Bone marrow (tissue), 2 donors: Measurements from ENCODE around the gene SLC14A1.

Source experiments
- DNase-seq, 2 donors: peaks; one replicate each; lab custom pipeline; 2025; lab: John Stamatoyannopoulos, UW

SLC14A1 gene

DNA sequence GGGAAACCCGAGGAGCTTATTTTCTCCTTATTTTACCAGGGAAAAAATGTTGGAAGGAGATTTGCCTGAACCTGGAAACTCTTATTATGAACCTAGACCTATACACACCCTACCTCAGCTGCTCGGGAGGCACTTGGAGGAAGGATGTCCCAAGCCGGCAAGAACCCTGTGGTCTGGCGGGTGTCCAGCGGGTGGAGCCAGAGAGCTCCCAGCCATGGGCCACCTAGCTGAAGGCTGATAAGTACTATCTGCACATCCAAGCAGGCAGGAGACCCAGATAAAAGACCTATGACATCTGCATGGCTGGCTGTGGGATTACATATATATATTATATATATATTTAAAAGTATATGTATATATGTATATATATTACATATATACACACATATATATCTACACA lies 1.1 kb upstream of the SLC14A1 start:
- DNase-seq: peak; percentile 38 to 78

DNA sequence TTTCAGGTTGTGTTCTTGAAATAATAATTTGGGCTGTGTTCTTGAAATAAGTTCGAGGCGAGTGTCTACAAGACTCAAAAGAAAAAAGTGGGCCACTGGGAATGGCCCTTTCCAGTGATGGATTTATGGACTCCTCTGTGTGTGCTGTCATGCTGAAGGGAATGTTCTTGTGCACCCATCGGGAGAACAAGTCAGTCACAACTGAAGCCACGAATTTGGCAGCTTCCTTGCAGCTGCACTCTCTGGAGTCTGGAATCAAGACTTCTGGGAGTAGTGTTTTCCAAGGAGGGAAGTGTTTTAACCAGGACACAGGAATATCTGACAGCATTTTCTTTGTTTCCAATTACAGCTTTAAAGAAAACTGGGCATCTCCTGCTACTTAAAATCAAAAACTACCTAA lies 620 bp downstream of the SLC14A1 start:
- no peak for DNase-seq

DNA sequence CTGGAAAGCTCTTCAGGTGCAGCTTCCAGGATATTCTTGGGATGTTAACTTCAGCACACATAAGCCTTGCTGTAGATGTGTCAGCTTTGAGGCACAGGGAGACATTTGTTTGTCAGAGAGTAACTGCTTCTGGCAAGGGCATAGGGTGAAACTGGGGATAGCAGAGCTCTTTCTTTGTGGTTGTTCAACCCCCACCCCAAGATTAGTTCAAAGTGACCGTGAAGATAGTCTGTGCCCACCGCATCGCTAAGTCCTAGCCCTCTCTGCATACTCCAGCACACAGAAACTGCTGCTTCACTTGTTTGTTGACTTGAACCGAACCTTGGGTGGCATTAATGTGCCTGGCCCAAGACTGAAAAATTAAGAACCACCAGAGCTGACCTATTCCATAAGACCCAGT lies 1.4 kb downstream of the SLC14A1 start:
- no peak for DNase-seq

DNA sequence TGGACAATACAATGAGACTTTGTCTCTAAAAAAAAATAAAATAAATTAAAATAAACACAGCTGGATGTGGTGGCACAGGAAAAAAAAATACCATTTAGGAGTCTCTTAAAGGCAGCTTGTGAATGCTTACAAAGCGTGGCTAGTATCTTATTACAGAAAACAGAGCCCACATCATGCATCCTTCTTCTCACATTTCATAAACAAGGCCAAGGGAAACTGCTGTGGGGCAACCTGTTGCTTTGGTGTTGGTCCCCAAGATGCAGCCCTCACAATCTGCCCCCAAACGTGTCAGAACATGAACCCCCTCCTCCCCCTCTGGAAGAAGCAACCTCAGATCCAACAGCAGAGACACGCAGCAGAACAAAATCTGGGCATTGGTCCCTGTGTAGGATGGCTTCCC lies 2.6 kb downstream of the SLC14A1 start:
- DNase-seq: no peak

DNA sequence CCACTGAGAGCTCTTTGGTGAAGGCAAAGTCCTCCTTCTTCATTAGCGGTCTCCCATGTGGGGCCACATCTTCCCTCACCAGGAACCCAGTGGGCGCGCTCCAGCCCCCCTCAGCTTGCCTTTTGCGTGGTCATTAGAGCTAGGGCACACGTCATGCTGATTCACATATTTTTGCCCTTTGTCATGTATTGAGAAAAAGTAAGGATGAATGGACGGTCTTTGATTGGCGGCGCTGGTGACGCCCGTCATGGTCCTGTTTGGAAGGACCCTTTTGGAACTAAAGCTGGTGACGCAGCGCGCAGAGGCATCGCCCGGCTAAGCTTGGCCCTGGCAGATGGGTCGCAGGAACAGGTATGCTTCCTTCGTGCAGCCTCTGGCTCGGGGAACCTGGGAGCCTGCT lies 3.1 kb downstream of the SLC14A1 start:
- DNase-seq: no peak

DNA sequence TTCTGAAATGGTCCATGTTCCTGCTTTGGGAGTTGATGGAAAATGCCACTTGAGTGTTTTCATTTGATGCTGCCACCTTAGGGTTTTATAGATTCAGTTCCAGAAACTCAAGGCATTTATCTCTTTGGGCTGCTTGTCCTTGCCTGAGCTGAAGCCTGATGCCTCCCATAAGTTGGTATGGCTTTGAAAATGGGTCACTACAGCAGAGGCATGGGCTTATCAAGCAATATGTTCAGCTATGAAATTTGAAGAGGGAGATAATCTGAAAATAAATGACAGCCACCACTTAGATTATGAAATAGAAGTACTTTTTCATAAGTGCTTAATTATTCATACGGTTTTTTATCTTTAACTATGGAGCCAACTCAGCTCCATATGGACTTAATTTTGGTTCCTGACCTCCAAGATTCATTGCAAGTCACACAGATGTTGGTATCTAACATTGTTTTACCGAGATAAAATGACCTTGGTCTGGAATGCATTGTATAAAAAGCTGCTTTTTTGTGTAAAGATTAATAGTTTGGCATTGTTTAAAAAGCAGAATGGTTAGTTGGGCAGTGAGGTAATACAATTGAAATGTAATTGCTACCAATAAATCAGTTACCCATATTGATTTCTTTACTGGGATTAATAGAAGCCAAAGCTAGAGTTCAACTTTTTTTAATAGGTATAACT lies 4.5 kb downstream of the SLC14A1 start:
- DNase-seq: no peak

DNA sequence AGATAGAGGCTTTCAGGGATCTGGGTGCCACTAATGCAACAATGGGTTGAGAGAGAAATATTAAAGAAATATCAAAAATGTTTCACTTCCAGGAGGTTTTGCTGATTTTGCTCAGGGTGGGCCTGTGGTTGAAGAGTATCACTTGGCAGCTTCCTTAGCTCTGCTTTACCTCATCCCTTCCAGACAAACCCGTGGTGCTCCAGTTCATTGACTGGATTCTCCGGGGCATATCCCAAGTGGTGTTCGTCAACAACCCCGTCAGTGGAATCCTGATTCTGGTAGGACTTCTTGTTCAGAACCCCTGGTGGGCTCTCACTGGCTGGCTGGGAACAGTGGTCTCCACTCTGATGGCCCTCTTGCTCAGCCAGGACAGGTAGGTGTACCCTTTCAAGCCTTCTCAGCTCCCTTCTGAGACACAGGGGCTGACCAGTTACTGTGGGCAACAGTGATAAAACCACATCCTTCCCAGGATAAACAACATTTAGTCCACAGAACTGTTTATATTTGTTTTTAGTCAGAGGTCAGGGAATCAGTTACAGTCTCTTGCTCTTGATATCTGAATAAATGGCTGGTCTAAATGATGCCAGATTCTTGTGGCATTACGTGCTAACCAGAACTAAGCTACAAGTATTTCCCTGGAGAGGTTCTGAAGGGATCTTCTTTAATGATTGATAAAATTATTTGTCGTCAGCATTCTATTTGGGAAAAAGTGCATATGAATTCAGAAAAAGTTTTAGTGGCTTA lies 7.0 kb downstream of the SLC14A1 start:
- no peak for DNase-seq

DNA sequence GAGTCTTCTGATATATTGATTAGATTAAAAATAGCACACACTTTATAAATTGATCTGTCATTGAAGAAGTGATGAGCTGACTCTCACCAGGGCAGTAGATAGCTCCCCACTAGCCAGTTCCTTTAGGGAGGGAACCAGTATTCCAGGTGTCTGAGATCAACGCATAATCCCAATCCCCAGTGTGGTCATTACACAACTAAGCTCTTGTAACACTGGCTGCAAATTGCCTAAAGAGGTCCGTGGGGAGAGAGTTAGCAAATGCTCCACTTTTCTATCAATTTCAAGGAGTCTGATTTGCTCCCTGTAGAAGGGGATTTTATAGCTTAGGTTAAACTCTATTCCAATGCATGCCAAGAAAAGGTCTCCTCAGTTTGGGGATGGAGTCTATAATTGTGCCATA lies 7.7 kb downstream of the SLC14A1 start:
- DNase-seq: no peak

DNA sequence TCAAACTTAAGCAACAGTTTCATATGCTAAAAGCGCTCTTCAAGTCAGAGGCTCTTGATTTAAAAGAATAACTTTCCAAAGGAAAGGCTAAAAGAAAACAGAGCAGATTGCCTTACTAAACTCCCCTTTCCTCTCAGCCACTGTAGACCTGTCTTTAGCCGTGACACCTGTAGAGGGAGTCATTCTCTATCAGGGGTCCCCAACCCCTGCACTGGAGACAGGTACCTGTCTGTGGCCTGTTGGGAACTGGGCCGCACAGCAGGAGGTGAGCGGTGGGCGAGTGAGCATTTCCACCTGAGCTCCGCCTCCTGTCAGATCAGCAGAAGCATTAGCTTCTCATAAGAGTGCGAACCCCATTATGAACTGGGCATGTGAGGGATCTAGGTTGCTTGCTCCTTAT lies 9.6 kb downstream of the SLC14A1 start:
- no peak for DNase-seq

DNA sequence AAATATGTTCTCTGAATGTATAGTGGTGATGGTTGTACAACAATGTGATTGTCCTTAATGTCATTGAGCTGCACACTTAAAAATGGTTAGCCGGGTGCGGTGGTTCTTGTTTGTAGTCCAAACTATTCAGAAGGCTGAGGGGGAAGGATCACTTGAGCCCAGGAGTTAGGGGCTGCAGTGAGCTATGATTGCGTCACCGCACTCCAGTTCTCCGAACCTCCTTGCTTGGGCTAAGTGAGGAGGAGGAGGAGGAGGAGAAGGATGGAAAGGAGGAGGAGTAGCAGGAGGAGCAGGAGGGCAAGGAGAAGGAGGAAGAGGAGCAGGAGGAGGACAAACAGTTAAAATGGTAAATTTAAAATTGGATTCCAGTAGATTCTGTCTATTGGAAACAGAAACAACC lies 10.5 kb downstream of the SLC14A1 start:
- DNase-seq: no peak

DNA sequence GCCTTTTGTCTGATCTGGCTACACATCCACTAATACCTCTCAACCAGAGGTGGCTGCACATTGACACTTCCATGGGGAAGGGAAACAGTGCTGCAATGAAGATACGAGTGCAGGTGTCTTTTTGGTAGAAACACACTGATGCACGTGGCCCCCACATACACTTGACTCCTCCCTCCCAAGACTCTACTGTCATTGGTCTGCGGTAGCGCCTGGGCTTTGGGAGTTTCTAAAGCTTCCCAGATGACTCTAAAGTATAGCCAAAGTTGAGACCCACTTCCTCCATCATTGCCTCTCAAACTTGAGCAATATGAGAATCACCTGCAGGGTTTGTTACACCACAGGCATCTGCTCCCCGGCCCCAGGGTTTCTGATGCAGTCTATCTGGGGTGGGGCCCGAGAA lies 11.0 kb downstream of the SLC14A1 start:
- DNase-seq: no peak

DNA sequence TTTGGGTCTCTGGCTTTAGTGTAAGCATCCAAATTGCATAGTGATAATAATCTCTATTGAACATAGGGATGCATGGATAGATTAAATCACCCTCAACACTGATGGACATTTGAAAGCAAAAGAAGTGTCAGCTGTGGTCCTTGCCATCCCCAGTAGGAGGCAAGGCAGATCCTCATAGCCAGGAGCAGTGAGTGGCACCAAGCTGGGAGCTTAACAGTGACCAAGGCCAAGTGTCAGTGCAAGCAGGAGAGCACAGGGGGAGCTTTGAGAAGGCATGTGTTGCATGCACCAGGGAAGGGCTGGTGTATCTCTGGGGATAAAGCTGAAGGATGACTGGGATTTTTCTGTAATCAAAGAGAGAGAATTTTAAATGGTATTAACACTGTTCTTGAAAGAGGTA lies 14.7 kb downstream of the SLC14A1 start:
- no peak for DNase-seq

DNA sequence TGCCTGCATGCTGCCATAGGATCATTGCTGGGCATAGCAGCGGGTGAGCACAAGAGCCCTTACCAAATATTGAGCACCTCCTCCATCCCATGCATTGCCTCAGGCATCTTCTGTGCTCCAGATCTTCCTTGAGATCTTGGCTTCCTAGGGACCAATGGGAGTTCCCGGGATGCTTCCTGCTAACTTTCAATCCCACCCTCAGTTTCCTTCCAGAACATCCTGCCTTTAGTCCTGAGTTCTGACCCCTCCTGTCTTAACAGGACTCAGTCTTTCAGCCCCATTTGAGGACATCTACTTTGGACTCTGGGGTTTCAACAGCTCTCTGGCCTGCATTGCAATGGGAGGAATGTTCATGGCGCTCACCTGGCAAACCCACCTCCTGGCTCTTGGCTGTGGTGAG lies 15.3 kb downstream of the SLC14A1 start:
- no peak for DNase-seq

DNA sequence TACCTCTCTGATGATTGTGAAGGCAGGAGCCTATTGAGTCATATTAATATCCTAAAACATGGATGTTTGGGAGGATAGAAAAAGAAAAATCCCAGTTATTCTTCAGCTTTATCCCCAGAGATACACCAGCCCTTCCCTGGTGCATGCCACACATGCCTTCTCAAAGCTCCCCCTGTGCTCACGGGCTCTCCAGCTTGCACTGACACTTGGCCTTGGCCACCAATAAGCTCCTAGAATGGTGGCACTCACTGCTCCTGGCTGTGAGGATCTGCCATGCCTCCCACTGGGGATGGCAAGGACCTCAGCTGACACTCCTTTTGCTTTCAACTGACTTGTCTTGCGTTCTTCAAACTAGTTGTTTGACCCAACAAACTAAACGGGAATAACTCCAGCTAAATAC lies 15.9 kb downstream of the SLC14A1 start:
- DNase-seq: no peak

DNA sequence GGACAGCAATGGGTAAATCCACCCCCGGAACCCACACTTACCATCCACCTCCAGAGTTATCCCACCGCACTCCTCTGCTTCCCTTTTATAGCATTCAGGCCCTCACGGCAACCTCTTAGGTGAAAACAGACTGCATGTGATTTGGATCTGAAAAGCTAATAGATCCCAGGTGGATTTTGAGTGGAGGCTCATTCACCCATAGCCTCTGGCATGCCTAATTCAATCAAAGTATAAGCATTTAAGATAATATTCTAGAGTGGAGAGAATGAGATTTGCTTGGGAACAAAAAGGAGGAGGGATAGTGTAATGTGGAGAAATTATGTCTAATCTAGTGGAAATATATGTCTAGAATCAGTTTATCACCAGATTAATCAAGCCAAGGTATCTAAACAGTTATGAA lies 17.1 kb downstream of the SLC14A1 start:
- no peak for DNase-seq

DNA sequence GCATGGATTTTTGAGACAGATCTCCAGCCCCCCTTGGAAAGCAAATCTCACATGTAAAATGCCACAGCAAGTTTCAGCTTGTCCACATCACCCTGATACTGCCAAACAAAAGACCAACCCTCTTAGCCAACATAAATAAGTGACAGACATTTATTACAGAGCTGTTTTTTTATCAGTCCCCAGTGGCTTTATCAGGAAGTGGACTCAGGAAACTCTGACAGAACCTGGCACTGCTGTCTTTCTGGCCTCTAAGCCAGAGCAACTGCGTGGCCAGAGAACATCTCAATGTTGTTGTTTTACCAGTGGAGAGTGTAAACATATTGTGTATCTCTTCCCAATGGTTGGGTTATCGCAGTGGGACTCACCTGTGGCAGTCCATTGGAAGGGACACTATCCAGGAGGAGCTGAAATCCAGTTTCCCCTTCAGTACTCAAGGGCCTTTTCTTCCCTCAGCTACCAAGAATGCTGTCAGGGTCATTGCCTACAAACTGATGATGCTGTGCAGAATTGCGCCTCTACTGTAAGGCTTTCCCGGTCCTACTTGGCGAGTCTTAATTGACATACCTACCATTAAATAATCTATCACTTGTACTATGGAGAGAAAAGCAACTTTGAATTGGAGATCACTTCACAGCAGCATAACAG lies 22.0 kb downstream of the SLC14A1 start:
- DNase-seq: no peak

DNA sequence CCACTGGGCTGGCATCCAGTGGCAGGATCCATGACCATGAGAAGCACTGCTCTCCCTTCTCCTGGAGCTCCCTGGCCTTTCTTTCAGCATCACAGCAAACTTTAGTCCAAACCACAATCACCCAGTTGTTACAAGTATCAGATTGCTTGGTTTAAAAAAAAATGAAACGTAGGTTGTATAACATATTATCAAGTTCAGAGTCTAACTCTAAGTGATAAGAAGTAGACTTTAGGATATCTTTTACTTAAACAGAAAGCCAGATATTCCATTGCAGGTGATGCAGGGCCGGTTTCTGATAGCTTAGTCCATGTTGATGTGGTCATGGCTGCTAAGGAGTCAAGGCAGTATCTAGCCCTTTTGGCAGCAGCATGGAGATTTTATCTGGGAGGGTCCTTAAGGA lies 24.5 kb downstream of the SLC14A1 start:
- DNase-seq: no peak

DNA sequence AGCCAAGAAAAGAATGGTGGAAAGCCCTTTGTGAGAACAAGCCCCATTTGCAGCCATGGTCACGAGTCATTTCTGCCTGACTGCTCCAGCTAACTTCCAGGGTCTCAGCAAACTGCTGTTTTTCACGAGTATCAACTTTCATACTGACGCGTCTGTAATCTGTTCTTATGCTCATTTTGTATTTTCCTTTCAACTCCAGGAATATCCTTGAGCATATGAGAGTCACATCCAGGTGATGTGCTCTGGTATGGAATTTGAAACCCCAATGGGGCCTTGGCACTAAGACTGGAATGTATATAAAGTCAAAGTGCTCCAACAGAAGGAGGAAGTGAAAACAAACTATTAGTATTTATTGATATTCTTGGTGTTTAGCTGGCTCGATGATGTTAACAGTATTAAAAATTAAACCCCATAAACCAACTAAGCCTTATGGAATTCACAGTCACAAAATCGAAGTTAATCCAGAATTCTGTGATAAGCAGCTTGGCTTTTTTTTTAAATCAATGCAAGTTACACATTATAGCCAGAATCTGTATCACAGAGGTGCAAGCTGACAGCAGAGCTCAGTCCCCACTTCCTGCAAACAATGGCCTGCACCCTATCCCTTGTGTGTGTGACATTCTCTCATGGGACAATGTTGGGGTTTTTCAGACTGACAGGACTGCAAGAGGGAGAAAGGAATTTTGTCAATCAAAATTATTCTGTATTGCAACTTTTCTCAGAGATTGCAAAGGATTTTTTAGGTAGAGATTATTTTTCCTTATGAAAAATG lies 26.1 kb downstream of the SLC14A1 start:
- DNase-seq: no peak

DNA sequence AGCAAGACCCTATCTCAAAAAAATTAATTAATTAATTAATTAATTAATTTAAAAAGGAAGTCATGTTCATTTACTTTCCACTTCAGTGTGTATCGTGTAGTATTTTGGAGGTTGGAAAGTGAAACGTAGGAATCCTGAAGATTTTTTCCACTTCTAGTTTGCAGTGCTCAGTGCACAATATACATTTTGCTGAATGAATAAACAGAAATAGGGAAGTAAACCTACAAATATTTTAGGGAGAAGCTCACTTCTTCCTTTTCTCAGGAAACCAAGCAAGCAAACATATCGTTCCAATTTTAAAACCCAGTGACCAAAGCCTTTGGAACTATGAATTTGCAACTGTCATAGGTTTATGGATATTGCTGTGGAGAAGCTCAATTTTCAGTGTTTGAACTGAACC lies 27.8 kb downstream of the SLC14A1 start:
- no peak for DNase-seq

DNA sequence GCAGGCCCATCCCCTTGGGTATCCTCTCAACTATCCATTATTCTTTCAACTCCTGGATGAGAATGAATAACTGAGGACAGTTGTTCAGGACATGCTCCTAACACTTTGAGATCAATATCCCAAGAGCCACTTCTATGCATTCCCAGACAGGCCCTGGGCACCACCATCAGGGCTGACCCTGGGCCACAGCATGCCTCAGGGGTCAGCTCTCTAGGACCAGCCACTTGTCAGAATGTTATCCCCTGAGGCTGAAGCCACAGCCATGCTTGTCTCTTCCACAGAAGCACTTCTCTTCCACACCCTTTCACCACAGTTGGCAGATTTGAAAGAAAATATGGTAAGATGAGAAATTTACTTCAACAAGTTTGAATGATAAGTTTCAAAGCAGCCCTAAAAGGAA lies 28.7 kb downstream of the SLC14A1 start:
- DNase-seq: no peak

DNA sequence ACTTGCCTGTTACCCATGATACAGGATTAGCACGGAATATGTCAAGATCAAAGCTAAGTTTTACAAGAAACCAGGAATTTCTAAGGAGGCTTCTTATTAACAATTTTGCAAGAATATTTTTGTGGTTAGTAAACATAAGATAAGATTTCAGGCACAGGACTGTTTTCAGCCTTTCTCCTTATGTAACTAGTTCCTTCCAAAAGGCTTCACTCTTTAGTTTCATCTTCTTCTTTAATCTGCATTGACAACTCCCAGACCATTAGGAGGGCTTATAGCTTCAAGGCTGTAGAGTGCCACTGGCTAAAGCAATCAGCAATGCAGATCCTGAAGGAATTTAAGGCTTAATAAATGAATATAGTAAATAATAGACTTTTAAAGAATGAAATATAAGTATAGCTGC lies 29.3 kb downstream of the SLC14A1 start:
- DNase-seq: no peak

DNA sequence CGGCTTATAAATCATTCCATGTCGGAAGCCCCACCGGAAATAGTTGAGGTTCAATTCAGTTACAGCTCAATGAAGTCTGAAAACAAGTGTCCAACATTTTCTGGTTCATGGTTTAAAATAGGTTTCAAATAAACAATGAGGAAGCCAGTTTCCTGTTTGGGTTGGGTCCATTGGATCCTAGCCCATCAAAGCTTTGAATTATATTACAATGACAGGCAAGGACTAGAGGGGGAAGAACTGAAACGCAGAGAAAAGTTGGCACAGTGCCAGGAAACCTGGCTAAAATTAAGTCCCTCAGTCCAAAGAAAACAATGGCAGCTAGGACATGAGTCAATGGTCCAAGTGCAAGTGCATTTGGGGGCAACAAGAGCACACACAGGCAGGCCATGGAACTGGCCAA lies 32.0 kb downstream of the SLC14A1 start:
- no peak for DNase-seq

DNA sequence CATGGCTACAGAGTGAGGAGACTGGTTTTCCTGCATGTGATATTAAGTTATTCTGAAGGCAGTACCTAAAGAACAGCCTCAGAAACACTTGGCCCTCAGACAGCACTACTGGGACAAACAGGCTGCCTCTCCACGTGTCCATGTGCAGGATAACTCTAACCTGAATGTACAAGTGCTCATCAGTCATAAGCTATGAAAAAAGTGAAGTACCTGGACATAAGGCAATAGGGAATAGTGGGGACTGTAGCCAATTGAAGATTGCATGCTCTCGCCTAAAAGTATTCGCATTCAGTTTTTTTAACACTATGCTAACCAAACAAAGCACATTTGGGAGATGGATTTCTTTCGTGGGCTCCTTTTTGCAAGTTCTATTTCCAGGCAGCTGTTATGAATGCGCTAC lies 33.0 kb downstream of the SLC14A1 start:
- DNase-seq: no peak
